HFF-Myc (cell line): ENCODE measurements around the gene PRSS38.

Experiments used
- DNase-seq: peaks from one replicate; pipeline ENCODE4 v3.0.0-alpha.2; 2011; ENCODE audit warnings: low read depth; ENCODE audit errors: extremely low read depth
- H3K4me3 ChIP-seq: replicated peaks from 2 replicates; pipeline ENCODE4 v1.5.1; 2011; ENCODE audit warnings: low read depth, mild to moderate bottlenecking, control low read depth, low read length
- CTCF ChIP-seq: IDR thresholded peaks from 2 replicates; pipeline ENCODE4 v1.5.1; 2012; ENCODE audit warnings: mild to moderate bottlenecking, low read depth, low read length, control low read depth; ENCODE audit errors: missing control alignments

Gene PRSS38

GRCh38 chr1:227774051-227774731 is 41.3 kb upstream of the PRSS38 start:
- no peak for TF ChIP-seq CTCF
- no peak overlapping the region for H3K4me3 ChIP-seq
- no peak for DNase-seq

GRCh38 chr1:227774821-227775661 is 40.4 kb upstream of the PRSS38 start:
- no peak for TF ChIP-seq CTCF
- no peak for DNase-seq
- no peak overlapping the region for H3K4me3 ChIP-seq

DNA sequence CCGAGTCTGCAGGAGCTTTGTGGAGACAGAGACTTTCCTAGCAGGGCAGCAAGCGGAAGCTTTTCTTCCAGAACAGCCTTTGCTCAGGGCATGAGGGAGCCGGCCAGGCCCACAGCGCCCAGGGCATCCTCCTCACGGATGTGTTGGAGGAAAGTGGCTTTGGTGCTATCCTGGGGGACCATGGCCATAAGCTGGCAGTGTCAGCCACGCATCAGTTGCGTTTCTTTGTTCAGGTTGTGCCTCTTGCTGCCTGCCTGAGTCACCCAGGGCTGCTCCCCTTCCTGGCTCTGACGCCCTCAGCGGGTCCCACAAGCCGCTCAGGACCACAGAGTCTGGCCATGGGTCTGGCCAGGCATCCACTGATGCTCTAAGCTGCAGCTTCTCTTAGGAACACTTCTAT is 39.6 kb upstream of the PRSS38 start:
- no peak overlapping the region for H3K4me3 ChIP-seq
- no peak for DNase-seq
- TF ChIP-seq CTCF = no peak

- H3K4me3 ChIP-seq = no peak overlapping the region
- no peak for DNase-seq
- TF ChIP-seq CTCF = no peak
Observed at GRCh38 chr1:227776331-227776771, 39.1 kb upstream of the PRSS38 start.

DNA sequence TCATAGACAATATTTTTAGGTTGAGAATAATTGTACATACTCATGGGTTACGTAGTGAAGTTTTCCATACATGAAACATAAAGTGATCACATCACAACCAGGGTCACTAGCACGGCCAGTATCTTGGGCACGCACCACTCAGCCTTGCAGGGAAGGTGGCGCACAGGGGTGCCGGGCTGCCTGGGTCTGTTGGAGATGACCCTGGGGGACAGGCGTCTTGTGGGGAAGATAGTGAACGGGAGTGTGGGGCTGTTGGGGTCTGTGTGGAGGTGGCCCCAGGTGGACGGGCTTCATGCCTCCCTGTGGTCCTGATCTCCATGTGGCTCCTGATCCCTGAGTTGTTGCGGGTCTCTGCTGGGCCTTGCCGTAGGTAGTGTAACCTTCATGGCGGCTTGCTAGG is 38.3 kb upstream of the PRSS38 start:
- no peak for TF ChIP-seq CTCF

GRCh38 chr1:227777646-227778045 is 37.8 kb upstream of the PRSS38 start:
- TF ChIP-seq CTCF = no peak
- no peak overlapping the region for H3K4me3 ChIP-seq
- no peak for DNase-seq

More for the DNA sequence above, 38.3 kb upstream of the PRSS38 start:
- DNase-seq = no peak
- H3K4me3 ChIP-seq = no peak overlapping the region
